KG1 (cell line): ENCODE data around the gene PHF12.
"Not testable (repeated sequence)": the region's sequence is repeated elsewhere in the genome, so short reads cannot be mapped to it uniquely, and the experiment has no call there.

ENCODE experiments used
- DNase-seq: peaks from one replicate; lab custom pipeline; 2025; lab: John Stamatoyannopoulos, UW

Gene PHF12

DNA sequence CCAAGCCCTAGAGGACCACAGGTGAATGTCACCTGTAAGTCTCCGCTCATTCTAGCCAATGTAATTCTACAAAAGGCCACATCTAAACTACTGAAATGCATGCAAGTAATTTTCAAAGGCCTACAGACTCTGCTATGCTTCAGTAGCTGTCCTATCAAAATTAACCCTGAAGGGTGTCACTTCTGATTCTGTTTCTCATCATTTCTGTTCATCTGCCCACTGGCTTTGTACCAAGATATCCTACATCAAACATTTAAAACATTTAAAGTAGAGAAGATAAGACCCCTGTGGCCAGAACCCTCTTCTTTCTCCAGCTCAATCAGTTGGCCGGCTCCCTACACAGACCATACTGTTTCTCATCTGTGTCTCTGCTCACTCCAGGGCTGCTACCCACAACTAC, 21.5 kb downstream of the PHF12 start:
- no peak for DNase-seq

DNA sequence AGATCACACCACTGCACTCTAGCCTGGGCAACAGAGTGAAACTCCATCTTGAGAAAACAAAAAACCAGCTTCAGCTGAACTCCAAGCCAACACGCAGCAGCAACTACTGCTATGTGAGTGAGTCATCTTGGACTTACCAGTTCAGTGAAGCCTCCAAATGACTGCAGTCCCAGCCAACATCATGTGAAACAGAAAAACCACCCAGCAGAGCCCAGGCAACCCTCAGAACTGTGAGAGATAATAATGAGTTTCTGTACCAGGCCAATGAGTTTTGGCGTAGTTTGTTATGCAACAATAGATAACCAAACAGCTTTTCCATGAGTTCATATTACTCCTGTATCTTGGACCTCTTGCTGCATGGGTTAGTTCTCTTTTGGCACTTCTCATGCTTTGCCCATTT, 23.3 kb downstream of the PHF12 start:
- no peak for DNase-seq

GRCh38 chr17:28926786-28927185, 24.5 kb downstream of the PHF12 start:
- no peak for DNase-seq

GRCh38 chr17:28926366-28926765, 25.0 kb downstream of the PHF12 start:
- no peak for DNase-seq

GRCh38 chr17:28925912-28926365, 25.4 kb downstream of the PHF12 start:
- DNase-seq: peak; percentile 69

GRCh38 chr17:28920201-28920600, 31.1 kb downstream of the PHF12 start:
- no peak for DNase-seq

DNA sequence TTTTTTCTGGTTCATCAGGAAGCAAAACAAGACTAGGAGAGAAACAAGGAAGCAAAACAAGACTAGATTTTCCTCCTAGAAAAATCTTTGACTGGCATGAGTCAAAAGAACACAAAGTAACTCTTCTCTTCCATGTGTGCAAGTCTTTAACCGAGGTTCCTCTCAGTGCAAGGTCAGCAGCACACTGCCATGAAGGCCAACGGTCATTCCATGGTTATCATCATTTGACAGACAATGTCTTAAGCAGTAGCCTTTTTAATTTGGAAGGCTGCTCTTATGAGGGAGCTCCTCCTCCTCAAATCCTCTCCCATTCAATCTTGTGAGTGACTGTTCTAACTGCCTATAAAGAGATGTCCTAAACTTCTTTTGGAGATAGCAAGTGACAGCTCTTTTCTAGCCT, 33.0 kb downstream of the PHF12 start:
- no peak for DNase-seq

DNA sequence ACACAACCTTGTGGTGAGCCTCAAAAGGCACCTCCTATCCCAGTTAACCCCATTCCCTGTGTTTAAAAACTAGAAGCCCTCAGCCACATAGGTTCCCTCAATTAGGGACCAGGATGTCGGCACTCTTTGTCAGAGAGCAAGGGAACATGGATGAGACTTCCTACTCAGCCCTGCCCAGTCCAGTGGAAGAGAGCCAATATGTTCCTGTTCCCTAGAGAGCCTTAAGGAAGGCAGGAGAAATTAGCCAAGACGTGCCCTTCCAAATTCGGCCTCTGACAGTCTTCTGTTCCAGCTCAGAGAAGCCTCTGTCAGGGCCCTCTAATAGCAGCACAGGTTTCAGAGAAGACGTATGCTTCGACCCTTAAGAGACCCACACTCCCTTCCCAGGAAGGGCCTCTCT, 33.9 kb downstream of the PHF12 start:
- no peak for DNase-seq

- DNase-seq: no peak
These were observed 34.3 kb downstream of the PHF12 start for GRCh38 chr17:28917029-28917428.

DNA sequence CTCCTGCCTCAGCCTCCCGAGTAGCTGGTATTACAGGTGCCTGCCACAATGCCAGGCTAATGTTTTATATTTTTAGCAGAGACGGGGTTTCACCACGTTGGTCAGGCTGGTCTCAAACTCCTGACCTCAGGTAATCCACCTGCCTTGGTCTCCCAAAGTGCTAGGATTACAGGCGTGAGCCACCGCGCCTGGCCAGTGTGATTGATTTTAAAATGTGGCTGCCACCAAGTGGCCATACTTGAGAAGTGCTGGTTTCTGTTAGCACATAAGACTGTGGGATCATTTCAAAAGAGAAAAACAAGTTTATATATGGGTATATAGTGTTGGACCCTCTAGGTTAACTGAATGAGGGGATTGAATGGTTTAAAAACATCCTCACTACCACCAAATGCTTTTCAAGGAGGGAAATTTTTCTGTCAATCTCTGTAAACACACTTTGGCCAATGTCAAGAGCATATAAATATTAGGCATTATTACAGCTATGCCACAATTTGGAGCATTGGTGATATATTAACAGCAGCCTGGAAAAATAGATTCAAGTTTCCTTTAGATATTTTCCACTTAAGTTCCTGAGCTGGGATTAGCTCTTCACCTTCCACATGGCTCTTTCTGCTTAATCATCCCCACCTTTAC, 34.9 kb downstream of the PHF12 start:
- no peak for DNase-seq

DNA sequence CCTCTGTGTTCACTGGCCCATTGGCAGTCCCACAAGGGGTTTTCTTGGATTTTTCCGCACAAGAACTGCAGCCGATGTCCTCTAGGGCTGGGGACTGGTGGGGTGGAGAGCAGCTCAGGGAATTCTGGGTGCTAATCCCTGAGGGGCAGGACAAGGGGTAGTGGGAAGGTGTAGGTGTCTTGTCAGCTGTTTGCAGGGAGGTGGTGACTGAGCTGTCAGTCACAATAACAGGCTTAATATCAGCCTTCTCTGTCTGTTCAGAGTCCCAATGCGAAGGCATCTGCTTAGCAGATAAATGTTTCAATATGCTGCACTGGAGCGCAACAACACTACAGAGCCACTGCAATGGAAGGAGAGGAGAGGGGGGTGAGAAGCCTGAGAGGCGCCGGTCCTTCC, 38.4 kb downstream of the PHF12 start:
- no peak for DNase-seq

DNA sequence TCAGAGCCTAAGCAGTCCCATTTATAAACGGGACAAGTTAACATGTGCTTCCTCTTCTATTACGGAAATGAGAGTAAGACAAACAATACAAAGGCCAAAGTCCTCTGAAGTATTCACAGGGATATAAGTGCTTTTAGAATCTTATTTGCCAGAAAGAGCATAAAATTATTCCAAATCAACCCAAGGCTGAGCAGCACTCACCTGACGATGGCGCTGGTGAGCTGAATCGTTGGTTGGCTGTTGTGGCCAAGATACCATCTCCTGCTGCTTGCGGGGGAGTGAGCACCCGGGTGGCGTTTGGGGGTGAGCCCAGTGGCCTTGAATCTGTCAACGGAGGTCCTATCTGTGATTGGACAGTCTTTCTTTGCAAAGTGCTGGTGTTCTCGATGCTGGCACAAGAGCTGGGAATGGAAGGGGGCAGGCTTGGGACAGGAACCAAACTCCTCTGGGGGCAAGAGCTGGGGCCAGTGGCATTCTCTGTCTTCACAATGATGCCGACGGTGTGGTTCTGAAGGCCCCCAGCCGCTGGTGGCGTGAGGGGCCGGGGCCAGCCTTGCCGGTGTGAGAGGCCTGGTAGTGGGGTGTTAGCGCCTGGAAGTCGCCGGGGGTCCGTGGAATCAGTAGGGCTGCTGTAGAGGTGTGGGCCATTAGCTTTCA, 38.9 kb downstream of the PHF12 start:
- DNase-seq: no peak

GRCh38 chr17:28911411-28912045, 39.8 kb downstream of the PHF12 start:
- no peak for DNase-seq

DNA sequence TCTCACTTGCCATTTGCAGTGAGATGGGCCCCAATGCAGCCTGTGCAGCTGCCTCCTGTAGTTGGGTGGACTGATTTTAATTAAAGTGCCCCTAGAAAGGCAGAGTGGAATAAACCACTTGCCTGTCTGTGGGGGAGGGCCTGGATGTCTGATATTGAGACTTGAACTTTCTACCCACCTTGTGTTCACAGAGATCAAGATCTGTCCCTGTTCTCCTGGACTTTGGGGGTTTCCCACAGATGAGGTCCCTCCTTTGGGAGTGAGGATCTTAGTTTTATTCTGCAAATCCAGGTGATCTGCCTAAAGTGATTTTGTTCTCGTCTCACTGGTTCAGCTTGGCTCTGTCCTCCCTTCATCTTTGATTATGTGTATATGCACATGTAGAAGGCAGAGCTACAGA, 40.8 kb downstream of the PHF12 start:
- DNase-seq: no peak

DNA sequence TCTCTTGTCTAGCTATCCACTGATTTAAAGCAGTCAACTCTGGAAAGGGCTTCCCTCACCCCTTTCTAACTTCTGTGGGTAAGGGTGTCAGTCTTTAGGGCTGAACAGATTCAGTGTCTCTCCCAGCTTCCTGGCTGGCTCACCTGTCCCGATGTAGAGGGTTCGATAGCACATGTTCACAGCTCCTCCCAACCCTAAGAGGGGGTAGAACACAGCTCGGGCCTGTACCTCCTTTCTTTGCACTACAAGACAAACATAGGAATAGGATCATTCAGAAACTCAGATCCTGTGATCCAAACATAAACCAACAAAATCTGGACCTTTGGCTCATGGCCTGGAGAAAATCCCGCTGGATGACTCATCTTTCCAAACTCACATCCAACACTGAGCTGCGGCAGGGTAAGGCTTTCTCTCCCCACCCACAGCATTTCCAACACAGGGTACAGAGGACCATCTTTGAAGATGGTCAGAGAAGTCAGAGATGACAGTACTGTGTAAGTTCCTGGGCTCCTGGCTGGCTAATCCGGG, 42.6 kb downstream of the PHF12 start:
- no peak for DNase-seq

GRCh38 chr17:28907709-28908475, 43.4 kb downstream of the PHF12 start:
- DNase-seq: no peak

GRCh38 chr17:28906706-28907438, 44.4 kb downstream of the PHF12 start:
- no peak for DNase-seq

DNA sequence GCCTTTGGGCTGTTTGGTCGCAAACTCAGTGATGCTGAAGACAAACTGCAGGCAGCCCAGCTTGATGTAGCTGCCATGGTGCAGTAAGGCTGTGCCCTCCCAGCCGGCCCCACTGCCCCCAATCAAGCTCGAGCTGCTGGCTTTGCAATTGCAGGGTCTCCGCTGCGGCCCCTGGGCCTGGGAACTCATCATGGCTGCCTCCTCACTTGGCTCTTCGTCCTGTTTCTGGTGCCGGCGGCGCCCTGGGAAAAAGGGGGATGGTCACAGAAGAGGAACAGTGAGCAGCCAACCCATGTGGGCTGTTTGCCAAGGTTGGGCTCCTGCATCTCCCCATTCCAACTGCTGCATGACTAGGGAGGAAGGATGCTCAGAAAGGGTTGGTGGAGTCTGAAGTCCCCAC, 45.0 kb downstream of the PHF12 start:
- no peak for DNase-seq

DNA sequence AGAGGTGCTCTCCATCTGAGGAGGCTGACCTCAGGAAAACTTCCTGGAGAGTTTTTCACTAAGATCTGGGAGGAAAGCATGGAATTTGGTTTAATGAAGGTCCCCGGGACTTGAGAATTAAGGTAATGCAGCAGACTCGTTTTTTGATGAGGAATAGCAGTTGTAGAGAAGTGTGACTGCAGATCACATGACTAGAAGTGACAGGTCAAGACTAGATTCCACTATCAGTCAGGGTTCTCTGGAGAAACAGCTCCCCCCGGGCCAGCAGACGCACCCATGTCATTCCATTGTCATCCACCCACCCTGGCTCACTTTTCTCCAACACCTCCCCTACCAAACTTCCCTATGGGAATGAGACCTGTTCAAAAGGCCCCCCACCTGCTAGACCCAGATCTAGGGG, 46.5 kb downstream of the PHF12 start:
- no peak for DNase-seq

- DNase-seq: not testable (repeated sequence)
These were observed 47.8 kb downstream of the PHF12 start for GRCh38 chr17:28903546-28903841.

GRCh38 chr17:28902819-28903545, 48.3 kb downstream of the PHF12 start, which contains the start of gene DHRS13:
TSS of gene DHRS13 (minus strand) at chr17:28903079. CDS start at chr17:28902944, 135 bp downstream.
- DNase-seq: peak; percentile 85
